GM12872 (cell line): Measurements from ENCODE around the gene UTS2R.

Experiments
- CTCF ChIP-seq: IDR thresholded peaks from 3 replicates; pipeline ENCODE4 v1.5.1; 2011; ENCODE audit warnings: low read depth, mild to moderate bottlenecking, low read length, moderate library complexity; ENCODE audit not compliant: insufficient read depth

UTS2R gene

GRCh38 chr17:82374626-82375331, 3.2 kb downstream of the UTS2R start:
- no peak for TF ChIP-seq CTCF

- TF ChIP-seq CTCF, result no peak
These were observed 3.9 kb downstream of the UTS2R start for GRCh38 chr17:82375359-82376041.

- TF ChIP-seq CTCF, result no peak
These were observed 4.6 kb downstream of the UTS2R start for GRCh38 chr17:82376042-82376730.

GRCh38 chr17:82377924-82378740, 6.6 kb downstream of the UTS2R start:
- TF ChIP-seq CTCF, result no peak

- TF ChIP-seq CTCF, result no peak
These were observed 7.1 kb downstream of the UTS2R start for GRCh38 chr17:82378741-82379021.

GRCh38 chr17:82380860-82381702, 9.5 kb downstream of the UTS2R start:
- no peak for TF ChIP-seq CTCF
